ENCODE measurements around the gene PLD1. TPM values are rescaled to one million over a fixed set of nuclear protein-coding genes. Genes with fewer than 3 reads are reported as not detected.

Gene PLD1
- total and polyA plus RNA-seq, 11 donors = 12.3 to 106 (median 61.0) TPM

DNA sequence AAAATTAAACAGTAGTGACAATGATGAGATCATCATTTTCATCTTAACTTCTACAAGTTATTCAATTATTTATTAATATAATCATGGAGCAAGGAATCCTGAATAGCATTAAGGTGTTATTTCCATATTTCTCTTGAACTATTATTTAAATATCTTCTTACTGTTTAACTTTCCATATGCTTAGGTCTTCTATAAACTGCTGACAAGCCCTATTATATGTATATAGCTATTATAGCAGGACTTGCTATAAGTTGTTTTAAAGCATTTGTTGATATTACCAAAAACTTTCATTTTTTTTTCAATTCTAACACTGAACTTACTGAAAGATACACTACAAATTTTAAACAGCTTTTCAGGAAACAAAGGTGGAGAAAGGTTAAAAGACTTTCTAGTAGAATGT, 76.7 kb downstream of the PLD1 start:
- Histone ChIP-seq H3K4me3 (no peak overlapping the region), H3K9me3 (no peaks in the 10 kb centered on the region), H3K36me3 (peaks cover 0 to 84% (median 40%) of the 10 kb centered on the region in 9 donors), H3K4me1 (peaks cover 0 to 5% (median 0%) of the 10 kb centered on the region in 12 donors), H3K27ac (no peak overlapping the region), H3K27me3 (no peaks in the 10 kb centered on the region)
- ATAC-seq (no peak), DNase-seq (no peak)
- TF ChIP-seq, protein P1, sequence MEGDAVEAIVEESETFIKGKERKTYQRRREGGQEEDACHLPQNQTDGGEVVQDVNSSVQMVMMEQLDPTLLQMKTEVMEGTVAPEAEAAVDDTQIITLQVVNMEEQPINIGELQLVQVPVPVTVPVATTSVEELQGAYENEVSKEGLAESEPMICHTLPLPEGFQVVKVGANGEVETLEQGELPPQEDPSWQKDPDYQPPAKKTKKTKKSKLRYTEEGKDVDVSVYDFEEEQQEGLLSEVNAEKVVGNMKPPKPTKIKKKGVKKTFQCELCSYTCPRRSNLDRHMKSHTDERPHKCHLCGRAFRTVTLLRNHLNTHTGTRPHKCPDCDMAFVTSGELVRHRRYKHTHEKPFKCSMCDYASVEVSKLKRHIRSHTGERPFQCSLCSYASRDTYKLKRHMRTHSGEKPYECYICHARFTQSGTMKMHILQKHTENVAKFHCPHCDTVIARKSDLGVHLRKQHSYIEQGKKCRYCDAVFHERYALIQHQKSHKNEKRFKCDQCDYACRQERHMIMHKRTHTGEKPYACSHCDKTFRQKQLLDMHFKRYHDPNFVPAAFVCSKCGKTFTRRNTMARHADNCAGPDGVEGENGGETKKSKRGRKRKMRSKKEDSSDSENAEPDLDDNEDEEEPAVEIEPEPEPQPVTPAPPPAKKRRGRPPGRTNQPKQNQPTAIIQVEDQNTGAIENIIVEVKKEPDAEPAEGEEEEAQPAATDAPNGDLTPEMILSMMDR (IDR thresholded peaks at IDR 0.05) = no peak
- no peak for TF ChIP-seq POLR2A (IDR thresholded peaks at IDR 0.05)
- intact Hi-C loops (cut with DNase I) = no loop called here

DNA sequence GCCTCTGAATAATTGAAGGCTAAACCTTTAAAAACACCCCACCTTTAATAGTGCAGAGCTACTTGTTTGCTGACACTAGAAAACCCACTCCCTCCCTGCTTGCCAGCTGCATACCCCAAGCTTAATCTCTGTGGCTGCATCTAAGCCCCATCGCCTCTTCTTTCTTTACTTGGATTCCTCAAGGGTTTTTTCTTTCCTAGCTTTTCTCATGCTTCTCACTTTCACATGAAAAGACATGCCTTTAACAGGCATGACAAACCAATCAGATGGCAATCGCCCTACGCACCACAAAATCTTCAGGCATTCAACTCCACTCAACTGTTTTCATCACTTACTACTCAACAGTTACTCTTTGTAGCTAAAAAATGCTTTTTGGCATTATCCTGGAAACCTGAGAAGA, 77.5 kb downstream of the PLD1 start:
- no peak for TF ChIP-seq POLR2A (IDR thresholded peaks at IDR 0.05)
- TF ChIP-seq, protein P1 (IDR thresholded peaks at IDR 0.05) = no peak
- 62 to 98% (median 93%) methylated on average over 3 of the region's 3 CpGs for whole genome bisulfite sequencing, 4 donors
- intact Hi-C loops (cut with DNase I) = no loop called here
- H3K9me3 ChIP-seq = no peaks in the 10 kb centered on the region
- H3K4me3 ChIP-seq = no peak overlapping the region
- no peak overlapping the region for H3K27ac ChIP-seq
- ATAC-seq (no peak), DNase-seq (no peak)
- no peaks in the 10 kb centered on the region for H3K27me3 ChIP-seq
- no peaks in the 10 kb centered on the region for H3K4me1 ChIP-seq
- peaks cover 0 to 89% (median 40%) of the 10 kb centered on the region in 9 donors for H3K36me3 ChIP-seq

DNA sequence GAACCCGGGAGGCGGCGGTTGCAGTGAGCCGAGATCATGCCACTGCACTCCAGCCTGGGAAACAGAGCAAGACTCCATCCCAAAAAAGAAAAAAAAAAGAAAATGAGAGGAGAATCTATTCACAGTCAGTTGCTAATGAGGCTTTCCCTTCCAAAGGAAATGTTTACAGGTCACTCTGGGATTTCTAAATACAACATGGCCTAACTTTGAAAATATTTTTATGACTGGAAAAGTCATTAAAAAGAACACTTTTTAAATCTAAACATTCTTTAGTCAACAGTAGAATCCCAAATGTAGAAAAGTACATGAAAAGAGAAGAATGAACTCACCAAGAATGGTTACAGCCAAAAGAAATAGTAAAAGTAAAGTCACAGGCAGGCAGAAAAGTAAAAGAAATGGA, 78.6 kb downstream of the PLD1 start:
- no peaks in the 10 kb centered on the region for H3K9me3 ChIP-seq
- H3K4me1 ChIP-seq = no peaks in the 10 kb centered on the region
- DNase-seq (no peak), ATAC-seq (no peak)
- H3K27ac ChIP-seq = no peak overlapping the region
- no peak for TF ChIP-seq POLR2A (IDR thresholded peaks at IDR 0.05)
- no peaks in the 10 kb centered on the region for H3K27me3 ChIP-seq
- peaks cover 0 to 87% (median 37%) of the 10 kb centered on the region in 9 donors for H3K36me3 ChIP-seq
- H3K4me3 ChIP-seq = no peak overlapping the region
- 59 to 84% (median 74%) methylated on average over 4 of the region's 4 CpGs for WGBS, 4 donors
- intact Hi-C loops (cut with DNase I) = no loop called here

DNA sequence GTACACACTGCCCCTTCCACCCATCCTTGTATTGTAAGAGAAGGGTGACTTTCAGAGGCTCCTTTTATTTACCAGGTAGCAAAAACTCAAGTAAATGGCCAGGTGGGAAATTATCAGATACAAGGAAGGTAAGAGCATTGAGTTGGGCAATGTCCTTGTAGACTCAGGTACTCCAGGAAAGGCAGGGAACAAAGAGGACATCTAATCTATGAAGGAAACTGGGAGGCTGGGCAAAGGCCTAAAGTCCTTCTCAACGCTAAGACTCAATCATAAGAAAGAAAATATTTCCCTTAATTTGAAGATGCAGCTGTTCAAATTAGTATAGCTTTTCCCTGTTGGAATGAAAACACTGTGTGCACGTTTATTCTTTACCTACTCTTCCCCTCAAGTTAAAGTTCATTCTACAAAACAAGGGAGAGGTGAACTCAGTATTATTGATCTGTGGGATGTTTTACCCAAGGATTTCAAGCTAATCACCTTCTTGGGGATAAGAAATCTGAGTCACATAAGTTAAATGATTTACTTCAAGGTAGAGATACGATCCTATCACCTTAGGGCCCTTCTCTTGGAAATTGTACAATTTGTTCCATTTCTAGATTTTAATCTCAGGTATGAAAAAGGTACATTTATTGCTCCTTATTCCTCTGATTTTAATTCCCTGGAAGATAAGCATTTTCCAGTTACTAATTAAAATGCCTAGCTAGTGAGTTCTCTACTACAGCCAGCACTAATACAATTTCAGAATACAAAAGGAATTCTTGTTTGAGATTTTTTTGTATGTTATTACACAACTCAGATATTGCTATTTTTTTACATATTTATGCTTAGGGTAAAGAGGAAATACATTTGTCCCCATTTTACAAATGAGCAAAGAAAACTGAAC, 80.6 kb downstream of the PLD1 start:
- DNase-seq = no peak
- intact Hi-C loops (cut with DNase I) = no loop called here
- Histone ChIP-seq H3K4me3 (no peak overlapping the region), H3K36me3 (peaks cover 0 to 87% (median 41%) of the 10 kb centered on the region in 9 donors), H3K4me1 (no peaks in the 10 kb centered on the region), H3K9me3 (no peaks in the 10 kb centered on the region), H3K27ac (no peak overlapping the region), H3K27me3 (no peaks in the 10 kb centered on the region)
- 82 to 90% (median 87%) methylated on average over 3 of the region's 3 CpGs for WGBS, 4 donors
- ATAC-seq = no peak
- TF ChIP-seq, protein P1 (IDR thresholded peaks at IDR 0.05) = no peak
- TF ChIP-seq POLR2A (IDR thresholded peaks at IDR 0.05) = no peak

Measured in heart left ventricle (tissue), 16 donors.